ENCODE results near the gene PLXNA4.

- TF ChIP-seq CTCF (conservative IDR thresholded peaks at IDR 0.05) (no peak), EZH2 (IDR thresholded peaks at IDR 0.05; ENCODE audit: low read depth) (no peak)
These were observed 100.6 kb downstream of the PLXNA4 start for GRCh38 chr7:132475669-132476116.

Measured in PC-9 (cell line).